ENCODE results near the gene NDUFV3.
"Not testable (repeated sequence)": the region's sequence is repeated elsewhere in the genome, so short reads cannot be mapped to it uniquely, and the experiment has no call there.

DNA sequence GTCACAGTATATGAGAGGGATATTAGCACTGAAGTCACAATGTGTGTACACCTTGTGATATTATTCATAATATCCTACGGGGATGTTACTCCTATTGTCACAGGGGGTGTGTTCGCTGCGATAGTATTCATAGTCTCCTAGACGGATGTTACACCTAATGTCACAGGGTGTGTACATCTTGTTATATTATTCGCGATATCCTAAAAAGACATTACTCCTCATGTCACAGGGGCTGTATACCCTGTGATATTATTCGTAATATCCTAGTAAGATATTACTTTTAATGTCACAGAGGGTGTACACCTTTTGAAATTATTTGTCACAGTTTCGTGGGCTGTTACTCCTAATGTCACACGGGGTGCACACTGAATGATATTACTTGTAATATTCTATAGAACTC lies 58.1 kb downstream of the NDUFV3 start:
- TF ChIP-seq, protein P1, sequence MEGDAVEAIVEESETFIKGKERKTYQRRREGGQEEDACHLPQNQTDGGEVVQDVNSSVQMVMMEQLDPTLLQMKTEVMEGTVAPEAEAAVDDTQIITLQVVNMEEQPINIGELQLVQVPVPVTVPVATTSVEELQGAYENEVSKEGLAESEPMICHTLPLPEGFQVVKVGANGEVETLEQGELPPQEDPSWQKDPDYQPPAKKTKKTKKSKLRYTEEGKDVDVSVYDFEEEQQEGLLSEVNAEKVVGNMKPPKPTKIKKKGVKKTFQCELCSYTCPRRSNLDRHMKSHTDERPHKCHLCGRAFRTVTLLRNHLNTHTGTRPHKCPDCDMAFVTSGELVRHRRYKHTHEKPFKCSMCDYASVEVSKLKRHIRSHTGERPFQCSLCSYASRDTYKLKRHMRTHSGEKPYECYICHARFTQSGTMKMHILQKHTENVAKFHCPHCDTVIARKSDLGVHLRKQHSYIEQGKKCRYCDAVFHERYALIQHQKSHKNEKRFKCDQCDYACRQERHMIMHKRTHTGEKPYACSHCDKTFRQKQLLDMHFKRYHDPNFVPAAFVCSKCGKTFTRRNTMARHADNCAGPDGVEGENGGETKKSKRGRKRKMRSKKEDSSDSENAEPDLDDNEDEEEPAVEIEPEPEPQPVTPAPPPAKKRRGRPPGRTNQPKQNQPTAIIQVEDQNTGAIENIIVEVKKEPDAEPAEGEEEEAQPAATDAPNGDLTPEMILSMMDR (optimal IDR thresholded peaks at IDR 0.05 in 1 of 3, IDR thresholded peaks at IDR 0.05 in 1 of 3, conservative IDR thresholded peaks at IDR 0.05 in 1 of 3; ENCODE audit: extremely low read depth in 1 of 3, insufficient read depth in 2 of 3, low read length in 3 of 3), result not testable (repeated sequence)
- not testable (repeated sequence) for TF ChIP-seq EZH2 (IDR thresholded peaks at IDR 0.05; ENCODE audit: low read length)
